Right lung (tissue), 5 donors: ENCODE results near the gene SATB2. TPM values are rescaled to one million over a fixed set of nuclear protein-coding genes. Genes with fewer than 3 reads are reported as not detected.

Source experiments
- DNase-seq, 2 donors: peaks; one replicate each; pipeline ENCODE4 v3.0.0-alpha.2; 2013
- polyA plus RNA-seq, 5 donors: library from polyadenylated mRNA; unstranded; fragments of 120-200 nt; gene quantifications; one replicate each; pipeline versions ENCODE4 v1.2.1 to v1.2.3, GENCODE V29; 2013; ENCODE audit warnings: inconsistent platforms in 1 of 5, low replicate concordance in 1 of 5; ENCODE audit not compliant: insufficient read length in 5 of 5, insufficient read depth in 1 of 5

Gene SATB2
- polyA plus RNA-seq, 5 donors = 3.1 to 4.0 (median 3.4) TPM

- no peak for DNase-seq
Measured at GRCh38 chr2:199405241-199405640, 52.5 kb downstream of the SATB2 start.

GRCh38 chr2:199404841-199405240 is 52.9 kb downstream of the SATB2 start:
- DNase-seq = no peak

GRCh38 chr2:199395311-199395710 is 62.4 kb downstream of the SATB2 start:
- no peak for DNase-seq

- no peak for DNase-seq
Measured at GRCh38 chr2:199392363-199392762, 65.4 kb downstream of the SATB2 start.

- no peak for DNase-seq
Measured at GRCh38 chr2:199388728-199389268, 68.9 kb downstream of the SATB2 start.

- no peak for DNase-seq
Measured at GRCh38 chr2:199384043-199384442, 73.7 kb downstream of the SATB2 start.

- DNase-seq = no peak
Measured at GRCh38 chr2:199383021-199383420, 74.7 kb downstream of the SATB2 start.

- DNase-seq = no peak
Measured at GRCh38 chr2:199382091-199382490, 75.6 kb downstream of the SATB2 start.

GRCh38 chr2:199381531-199381930 is 76.2 kb downstream of the SATB2 start:
- no peak for DNase-seq

- no peak for DNase-seq
Measured at GRCh38 chr2:199378948-199379650, 78.6 kb downstream of the SATB2 start.

- DNase-seq = no peak
Measured at GRCh38 chr2:199370150-199370780, 87.5 kb downstream of the SATB2 start.

GRCh38 chr2:199366406-199366805 is 91.3 kb downstream of the SATB2 start:
- no peak for DNase-seq

GRCh38 chr2:199364153-199364552 is 93.6 kb downstream of the SATB2 start:
- no peak for DNase-seq

GRCh38 chr2:199356412-199356811 is 101.3 kb downstream of the SATB2 start:
- no peak for DNase-seq

GRCh38 chr2:199348871-199349270 is 108.9 kb downstream of the SATB2 start:
- no peak for DNase-seq

GRCh38 chr2:199344012-199344411 is 113.7 kb downstream of the SATB2 start:
- DNase-seq = no peak

- no peak for DNase-seq
Measured at GRCh38 chr2:199342334-199342733, 115.4 kb downstream of the SATB2 start.

GRCh38 chr2:199341123-199341522 is 116.6 kb downstream of the SATB2 start:
- no peak for DNase-seq

- DNase-seq = no peak
Measured at GRCh38 chr2:199339891-199340605, 117.7 kb downstream of the SATB2 start.

GRCh38 chr2:199336546-199336945 is 121.2 kb downstream of the SATB2 start:
- DNase-seq = no peak

- DNase-seq = no peak
Measured at GRCh38 chr2:199335502-199335901, 122.2 kb downstream of the SATB2 start.

- DNase-seq = no peak
Measured at GRCh38 chr2:199329466-199329865, 128.3 kb downstream of the SATB2 start.

GRCh38 chr2:199329031-199329430 is 128.7 kb downstream of the SATB2 start:
- DNase-seq = no peak
